Vagina (tissue), 2 donors: Measurements from ENCODE around the gene CACNA2D1.

Experiments used
- POLR2A ChIP-seq, 2 donors: fragments of 450-650 bp; IDR thresholded peaks; one replicate each; pipeline ENCODE4 v1.6.1; 2017; ENCODE audit warnings: antibody characterized with exemption in 2 of 2, mild to moderate bottlenecking in 2 of 2, moderate library complexity in 2 of 2
- POLR2AphosphoS5 ChIP-seq, 2 donors: sonication (generic); formaldehyde crosslinking; IDR thresholded peaks; one replicate each; pipeline ENCODE4 v1.9.0; 2017; ENCODE audit warnings: antibody characterized with exemption in 2 of 2, mild to moderate bottlenecking in 2 of 2, low read depth in 1 of 2; ENCODE audit not compliant: insufficient read depth in 1 of 2
- TF ChIP-seq, protein P1 (sequence below), 3 experiments: fragments of 450-650 bp in 2 of 3; fragments of 200-600 bp in 1 of 3; sonication (generic) in 1 of 3; IDR thresholded peaks; one replicate each; pipeline ENCODE4 v1.5.1; 2017 to 2019; ENCODE audit warnings: antibody characterized with exemption in 3 of 3, mild to moderate bottlenecking in 2 of 3, moderate library complexity in 2 of 3

DNA sequence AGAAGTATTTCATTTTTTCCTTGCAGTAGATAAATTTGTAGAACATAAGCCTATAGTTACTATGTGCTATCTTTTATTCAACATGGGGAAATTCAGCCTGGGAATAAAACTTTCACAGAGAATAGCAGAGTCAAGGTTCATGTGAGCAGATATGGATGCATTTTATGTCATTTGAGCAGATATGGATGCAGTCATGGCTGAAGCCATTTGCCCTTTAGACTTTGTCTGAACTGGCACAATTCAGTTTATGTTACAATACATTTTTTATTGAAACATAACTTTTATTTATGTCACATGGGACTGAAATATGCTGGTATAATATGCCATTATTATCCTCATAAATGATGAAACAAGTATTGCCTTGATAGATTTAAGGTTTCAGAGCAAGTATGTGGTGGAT lies 231.1 kb downstream of the CACNA2D1 start:
- TF ChIP-seq, protein P1, sequence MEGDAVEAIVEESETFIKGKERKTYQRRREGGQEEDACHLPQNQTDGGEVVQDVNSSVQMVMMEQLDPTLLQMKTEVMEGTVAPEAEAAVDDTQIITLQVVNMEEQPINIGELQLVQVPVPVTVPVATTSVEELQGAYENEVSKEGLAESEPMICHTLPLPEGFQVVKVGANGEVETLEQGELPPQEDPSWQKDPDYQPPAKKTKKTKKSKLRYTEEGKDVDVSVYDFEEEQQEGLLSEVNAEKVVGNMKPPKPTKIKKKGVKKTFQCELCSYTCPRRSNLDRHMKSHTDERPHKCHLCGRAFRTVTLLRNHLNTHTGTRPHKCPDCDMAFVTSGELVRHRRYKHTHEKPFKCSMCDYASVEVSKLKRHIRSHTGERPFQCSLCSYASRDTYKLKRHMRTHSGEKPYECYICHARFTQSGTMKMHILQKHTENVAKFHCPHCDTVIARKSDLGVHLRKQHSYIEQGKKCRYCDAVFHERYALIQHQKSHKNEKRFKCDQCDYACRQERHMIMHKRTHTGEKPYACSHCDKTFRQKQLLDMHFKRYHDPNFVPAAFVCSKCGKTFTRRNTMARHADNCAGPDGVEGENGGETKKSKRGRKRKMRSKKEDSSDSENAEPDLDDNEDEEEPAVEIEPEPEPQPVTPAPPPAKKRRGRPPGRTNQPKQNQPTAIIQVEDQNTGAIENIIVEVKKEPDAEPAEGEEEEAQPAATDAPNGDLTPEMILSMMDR (IDR thresholded peaks at IDR 0.05) = no peak
- TF ChIP-seq POLR2A (IDR thresholded peaks at IDR 0.05) = no peak
- no peak for TF ChIP-seq POLR2AphosphoS5 (IDR thresholded peaks at IDR 0.05; ENCODE audit: insufficient read depth in 1 of 2, low read depth in 1 of 2)
